ENCODE data around the gene FGF1.

DNA sequence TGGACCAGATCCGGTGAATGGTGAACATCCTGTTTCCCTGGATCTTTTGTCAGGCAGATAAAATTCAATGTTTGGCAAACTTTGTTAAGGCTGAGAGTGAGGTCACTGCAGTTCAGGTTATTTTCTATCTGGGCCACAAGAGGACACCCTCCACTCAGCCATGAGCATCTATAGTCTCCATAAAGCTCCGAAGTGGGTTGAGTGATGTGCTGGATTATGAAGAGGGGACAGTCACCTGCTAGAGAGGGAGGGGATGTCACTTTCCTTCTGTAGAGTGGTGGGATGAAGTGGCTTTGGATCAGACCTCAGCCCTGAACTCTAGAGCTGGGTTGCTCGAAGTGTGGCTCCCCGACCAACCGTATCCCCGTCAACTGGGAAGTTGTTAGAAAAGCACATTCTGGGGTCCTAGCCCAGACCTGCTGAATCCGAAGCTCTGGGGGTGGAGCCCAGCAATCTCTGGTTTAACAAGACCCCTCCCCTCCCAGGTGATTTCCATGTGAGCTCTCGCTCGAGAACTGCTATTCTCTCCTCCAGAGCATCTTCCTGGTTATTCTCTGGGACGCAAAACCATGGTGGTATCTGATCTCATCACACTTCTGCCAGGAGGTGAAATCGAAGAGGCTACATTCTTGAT lies 31.8 kb upstream of the FGF1 start:
- TF ChIP-seq, protein P1, sequence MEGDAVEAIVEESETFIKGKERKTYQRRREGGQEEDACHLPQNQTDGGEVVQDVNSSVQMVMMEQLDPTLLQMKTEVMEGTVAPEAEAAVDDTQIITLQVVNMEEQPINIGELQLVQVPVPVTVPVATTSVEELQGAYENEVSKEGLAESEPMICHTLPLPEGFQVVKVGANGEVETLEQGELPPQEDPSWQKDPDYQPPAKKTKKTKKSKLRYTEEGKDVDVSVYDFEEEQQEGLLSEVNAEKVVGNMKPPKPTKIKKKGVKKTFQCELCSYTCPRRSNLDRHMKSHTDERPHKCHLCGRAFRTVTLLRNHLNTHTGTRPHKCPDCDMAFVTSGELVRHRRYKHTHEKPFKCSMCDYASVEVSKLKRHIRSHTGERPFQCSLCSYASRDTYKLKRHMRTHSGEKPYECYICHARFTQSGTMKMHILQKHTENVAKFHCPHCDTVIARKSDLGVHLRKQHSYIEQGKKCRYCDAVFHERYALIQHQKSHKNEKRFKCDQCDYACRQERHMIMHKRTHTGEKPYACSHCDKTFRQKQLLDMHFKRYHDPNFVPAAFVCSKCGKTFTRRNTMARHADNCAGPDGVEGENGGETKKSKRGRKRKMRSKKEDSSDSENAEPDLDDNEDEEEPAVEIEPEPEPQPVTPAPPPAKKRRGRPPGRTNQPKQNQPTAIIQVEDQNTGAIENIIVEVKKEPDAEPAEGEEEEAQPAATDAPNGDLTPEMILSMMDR (IDR thresholded peaks at IDR 0.05), result peak in 1 of 3 donors; percentile 70
- no peak for TF ChIP-seq POLR2A (IDR thresholded peaks at IDR 0.05)
